HEK293 (cell line): Measurements from ENCODE around the gene ACSS1.

ENCODE experiments used
- CTCF ChIA-PET: fragments of 350-600 bp; formaldehyde crosslinking; extraction: SDS; loops from one replicate; lab custom pipeline; 2021; ENCODE audit warnings: antibody characterized with exemption; lab: Yijun Ruan, JAX
- POLR2A ChIA-PET: fragments of 300-600 bp; formaldehyde crosslinking; extraction: SDS; loops from one replicate; lab custom pipeline; 2020; ENCODE audit warnings: antibody characterized with exemption, inconsistent platforms; lab: Yijun Ruan, JAX
- H3K27ac ChIP-seq: fragments of 200-500 bp; sonication (Bioruptor generic); 2 replicates; pipeline ENCODE4 v1.5.1; 2014; ENCODE audit warnings: low read depth, low read length, control low read depth, inconsistent platforms; ENCODE audit errors: extremely low read depth
- H3K36me3 ChIP-seq, 2 experiments: fragments of 200-500 bp in 1 of 2; sonication (Bioruptor generic) in 1 of 2; 1 replicate in 1 of 2; 2 replicates in 1 of 2; pipeline ENCODE4 v1.5.1; 2014 to 2017; ENCODE audit warnings: inconsistent platforms in 2 of 2, low read length in 2 of 2; ENCODE audit not compliant: control insufficient read depth in 2 of 2, insufficient read depth in 1 of 2
- H3K4me1 ChIP-seq: fragments of 200-500 bp; sonication (Bioruptor generic); 2 replicates; pipeline ENCODE4 v1.5.1; 2014; ENCODE audit warnings: mild to moderate bottlenecking, low read length, inconsistent platforms; ENCODE audit not compliant: control insufficient read depth, insufficient read depth
- H3K4me3 ChIP-seq: 2 replicates; pipeline ENCODE4 v1.5.1; 2011; ENCODE audit warnings: low read depth, mild to moderate bottlenecking, control low read depth, low read length, moderate library complexity
- H3K9me3 ChIP-seq: fragments of 200-500 bp; sonication (Bioruptor generic); 2 replicates; pipeline ENCODE4 v1.5.1; 2014; ENCODE audit warnings: low read depth, low read length, inconsistent platforms; ENCODE audit not compliant: control insufficient read depth, insufficient read depth
- BCL11A ChIP-seq: fragments of 450-650 bp; formaldehyde crosslinking; IDR thresholded peaks from 2 replicates; pipeline ENCODE4 v1.5.1; 2016; ENCODE audit warnings: low read depth, missing biosample characterization, missing genetic modification characterization
- HOXD13 ChIP-seq: sonication (generic); formaldehyde crosslinking; IDR thresholded peaks from 2 replicates; pipeline ENCODE4 v1.8.0; 2022; ENCODE audit warnings: missing genetic modification reagents, borderline replicate concordance
- OVOL3 ChIP-seq: fragments of 450-650 bp; formaldehyde crosslinking; IDR thresholded peaks from 2 replicates; pipeline ENCODE4 v1.5.1; 2016; ENCODE audit warnings: missing biosample characterization, missing genetic modification characterization
- PRDM1 ChIP-seq: fragments of 450-650 bp; formaldehyde crosslinking; IDR thresholded peaks from 2 replicates; pipeline ENCODE4; 2016; ENCODE audit warnings: missing biosample characterization, missing genetic modification characterization
- SP2 ChIP-seq: fragments of 450-650 bp; formaldehyde crosslinking; IDR thresholded peaks from 2 replicates; pipeline ENCODE4 v1.5.1; 2016; ENCODE audit warnings: missing biosample characterization, missing genetic modification characterization
- WT1 ChIP-seq: fragments of 450-650 bp; formaldehyde crosslinking; IDR thresholded peaks from 2 replicates; pipeline ENCODE4 v1.5.1; 2016; ENCODE audit warnings: missing biosample characterization, missing genetic modification characterization
- ZBTB8A ChIP-seq: fragments of 450-650 bp; formaldehyde crosslinking; IDR thresholded peaks from 2 replicates; pipeline ENCODE4 v1.5.1; 2016; ENCODE audit warnings: missing biosample characterization, missing genetic modification characterization
- ZEB2 ChIP-seq: fragments of 450-650 bp; formaldehyde crosslinking; IDR thresholded peaks from 2 replicates; pipeline ENCODE4 v1.5.1; 2016; ENCODE audit warnings: missing biosample characterization, missing genetic modification characterization
- ZFP37 ChIP-seq: fragments of 450-650 bp; formaldehyde crosslinking; IDR thresholded peaks from 2 replicates; pipeline ENCODE4 v1.5.1; 2016; ENCODE audit warnings: missing biosample characterization, missing genetic modification characterization
- ZIC2 ChIP-seq: fragments of 450-650 bp; formaldehyde crosslinking; IDR thresholded peaks from 2 replicates; pipeline ENCODE4 v1.5.1; 2016; ENCODE audit warnings: missing biosample characterization, missing genetic modification characterization
- ZNF10 ChIP-seq: fragments of 450-650 bp; formaldehyde crosslinking; IDR thresholded peaks from 2 replicates; pipeline ENCODE4 v1.5.1; 2017; ENCODE audit warnings: missing biosample characterization, missing genetic modification characterization
- ZNF23 ChIP-seq: fragments of 450-650 bp; formaldehyde crosslinking; IDR thresholded peaks from 2 replicates; pipeline ENCODE4 v1.5.1; 2016; ENCODE audit warnings: missing biosample characterization, missing genetic modification characterization, borderline replicate concordance
- ZNF274 ChIP-seq, 2 experiments: fragments of 200-500 bp in 1 of 2; fragments of 450-650 bp in 1 of 2; sonication (Bioruptor generic) in 1 of 2; formaldehyde crosslinking in 1 of 2; IDR thresholded peaks; 2 replicates each; pipeline versions ENCODE4 v1.5.1 to v1.6.1; 2014 to 2016; ENCODE audit warnings: borderline replicate concordance in 1 of 2, inconsistent platforms in 1 of 2, low read length in 1 of 2, missing biosample characterization in 1 of 2, missing genetic modification characterization in 1 of 2
- ZNF350 ChIP-seq: fragments of 450-650 bp; formaldehyde crosslinking; IDR thresholded peaks from 2 replicates; pipeline ENCODE4 v1.5.0; 2017; ENCODE audit warnings: missing biosample characterization, mild to moderate bottlenecking, missing genetic modification characterization
- ZNF501 ChIP-seq: fragments of 450-650 bp; formaldehyde crosslinking; IDR thresholded peaks from 2 replicates; pipeline ENCODE4 v1.5.1; 2016; ENCODE audit warnings: missing biosample characterization, missing genetic modification characterization
- ZNF549 ChIP-seq: fragments of 450-650 bp; IDR thresholded peaks from 2 replicates; pipeline ENCODE4 v1.5.1; 2018; ENCODE audit warnings: missing biosample characterization, missing genetic modification characterization, mild to moderate bottlenecking, inconsistent platforms, moderate library complexity
- ZNF600 ChIP-seq: fragments of 450-650 bp; formaldehyde crosslinking; IDR thresholded peaks from 2 replicates; pipeline ENCODE4 v1.5.1; 2016; ENCODE audit warnings: missing biosample characterization, missing genetic modification characterization
- ZNF654 ChIP-seq: fragments of 450-650 bp; formaldehyde crosslinking; IDR thresholded peaks from 2 replicates; pipeline ENCODE4 v1.5.1; 2016; ENCODE audit warnings: low read depth, missing biosample characterization, missing genetic modification characterization
- ZNF837 ChIP-seq: fragments of 450-650 bp; formaldehyde crosslinking; IDR thresholded peaks from 2 replicates; pipeline ENCODE4 v1.5.1; 2016; ENCODE audit warnings: missing biosample characterization, missing genetic modification characterization
- ZSCAN23 ChIP-seq: fragments of 450-650 bp; formaldehyde crosslinking; IDR thresholded peaks from 2 replicates; pipeline ENCODE4 v1.5.1; 2016; ENCODE audit warnings: missing biosample characterization, missing genetic modification characterization
- TF ChIP-seq, protein P1 (sequence below): fragments of 450-650 bp; formaldehyde crosslinking; IDR thresholded peaks from 2 replicates; pipeline ENCODE4 v1.5.1; 2016; ENCODE audit warnings: missing biosample characterization, missing genetic modification characterization
- TF ChIP-seq, protein P2 (sequence below): fragments of 450-650 bp; formaldehyde crosslinking; IDR thresholded peaks from 2 replicates; pipeline ENCODE4 v1.5.1; 2017; ENCODE audit warnings: missing biosample characterization, missing genetic modification characterization
- TF ChIP-seq, protein P3 (sequence below): fragments of 450-650 bp; formaldehyde crosslinking; IDR thresholded peaks from 2 replicates; pipeline ENCODE4 v1.5.1; 2016; ENCODE audit warnings: missing biosample characterization, missing genetic modification characterization
- TF ChIP-seq, protein P4 (sequence below): fragments of 450-650 bp; formaldehyde crosslinking; IDR thresholded peaks from 2 replicates; pipeline ENCODE4 v1.5.1; 2016; ENCODE audit warnings: missing biosample characterization, missing genetic modification characterization
- TF ChIP-seq, protein P5 (sequence below): fragments of 450-650 bp; formaldehyde crosslinking; IDR thresholded peaks from 2 replicates; pipeline ENCODE4 v1.5.1; 2017; ENCODE audit warnings: missing biosample characterization, missing genetic modification characterization

Gene ACSS1

DNA sequence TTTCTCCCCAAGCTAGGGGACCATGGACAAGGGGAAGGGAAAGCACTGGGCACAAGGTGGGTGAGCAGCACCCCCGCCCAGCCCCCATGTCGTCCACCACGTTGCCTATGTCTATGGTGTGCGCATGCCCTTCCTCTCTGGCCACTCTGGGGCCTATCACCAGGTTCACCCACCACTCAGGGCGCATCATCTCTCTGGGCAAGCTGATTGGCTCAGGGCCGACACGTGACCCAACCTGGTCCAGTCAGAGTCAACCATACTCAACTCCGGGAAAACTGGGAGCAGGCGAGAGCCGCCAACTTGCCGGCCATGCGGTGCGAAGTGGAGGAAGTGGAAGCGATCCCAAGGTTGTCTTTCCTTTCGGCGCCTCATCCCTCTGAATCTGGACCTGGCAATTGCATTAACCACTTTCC lies 25.9 kb downstream of the ACSS1 start (continued):
- TF ChIP-seq, protein P1, sequence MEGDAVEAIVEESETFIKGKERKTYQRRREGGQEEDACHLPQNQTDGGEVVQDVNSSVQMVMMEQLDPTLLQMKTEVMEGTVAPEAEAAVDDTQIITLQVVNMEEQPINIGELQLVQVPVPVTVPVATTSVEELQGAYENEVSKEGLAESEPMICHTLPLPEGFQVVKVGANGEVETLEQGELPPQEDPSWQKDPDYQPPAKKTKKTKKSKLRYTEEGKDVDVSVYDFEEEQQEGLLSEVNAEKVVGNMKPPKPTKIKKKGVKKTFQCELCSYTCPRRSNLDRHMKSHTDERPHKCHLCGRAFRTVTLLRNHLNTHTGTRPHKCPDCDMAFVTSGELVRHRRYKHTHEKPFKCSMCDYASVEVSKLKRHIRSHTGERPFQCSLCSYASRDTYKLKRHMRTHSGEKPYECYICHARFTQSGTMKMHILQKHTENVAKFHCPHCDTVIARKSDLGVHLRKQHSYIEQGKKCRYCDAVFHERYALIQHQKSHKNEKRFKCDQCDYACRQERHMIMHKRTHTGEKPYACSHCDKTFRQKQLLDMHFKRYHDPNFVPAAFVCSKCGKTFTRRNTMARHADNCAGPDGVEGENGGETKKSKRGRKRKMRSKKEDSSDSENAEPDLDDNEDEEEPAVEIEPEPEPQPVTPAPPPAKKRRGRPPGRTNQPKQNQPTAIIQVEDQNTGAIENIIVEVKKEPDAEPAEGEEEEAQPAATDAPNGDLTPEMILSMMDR (tag by site-specific recombination) = no peak
- TF ChIP-seq, protein P2, sequence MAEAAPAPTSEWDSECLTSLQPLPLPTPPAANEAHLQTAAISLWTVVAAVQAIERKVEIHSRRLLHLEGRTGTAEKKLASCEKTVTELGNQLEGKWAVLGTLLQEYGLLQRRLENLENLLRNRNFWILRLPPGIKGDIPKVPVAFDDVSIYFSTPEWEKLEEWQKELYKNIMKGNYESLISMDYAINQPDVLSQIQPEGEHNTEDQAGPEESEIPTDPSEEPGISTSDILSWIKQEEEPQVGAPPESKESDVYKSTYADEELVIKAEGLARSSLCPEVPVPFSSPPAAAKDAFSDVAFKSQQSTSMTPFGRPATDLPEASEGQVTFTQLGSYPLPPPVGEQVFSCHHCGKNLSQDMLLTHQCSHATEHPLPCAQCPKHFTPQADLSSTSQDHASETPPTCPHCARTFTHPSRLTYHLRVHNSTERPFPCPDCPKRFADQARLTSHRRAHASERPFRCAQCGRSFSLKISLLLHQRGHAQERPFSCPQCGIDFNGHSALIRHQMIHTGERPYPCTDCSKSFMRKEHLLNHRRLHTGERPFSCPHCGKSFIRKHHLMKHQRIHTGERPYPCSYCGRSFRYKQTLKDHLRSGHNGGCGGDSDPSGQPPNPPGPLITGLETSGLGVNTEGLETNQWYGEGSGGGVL (tag by site-specific recombination) = no peak
- TF ChIP-seq PRDM1 (no peak), ZEB2 (tag by site-specific recombination) (no peak), ZBTB8A (tag by site-specific recombination) (no peak), ZFP37 (no peak), OVOL3 (tag by site-specific recombination) (no peak), HOXD13 (no peak)
- TF ChIP-seq, protein P3, sequence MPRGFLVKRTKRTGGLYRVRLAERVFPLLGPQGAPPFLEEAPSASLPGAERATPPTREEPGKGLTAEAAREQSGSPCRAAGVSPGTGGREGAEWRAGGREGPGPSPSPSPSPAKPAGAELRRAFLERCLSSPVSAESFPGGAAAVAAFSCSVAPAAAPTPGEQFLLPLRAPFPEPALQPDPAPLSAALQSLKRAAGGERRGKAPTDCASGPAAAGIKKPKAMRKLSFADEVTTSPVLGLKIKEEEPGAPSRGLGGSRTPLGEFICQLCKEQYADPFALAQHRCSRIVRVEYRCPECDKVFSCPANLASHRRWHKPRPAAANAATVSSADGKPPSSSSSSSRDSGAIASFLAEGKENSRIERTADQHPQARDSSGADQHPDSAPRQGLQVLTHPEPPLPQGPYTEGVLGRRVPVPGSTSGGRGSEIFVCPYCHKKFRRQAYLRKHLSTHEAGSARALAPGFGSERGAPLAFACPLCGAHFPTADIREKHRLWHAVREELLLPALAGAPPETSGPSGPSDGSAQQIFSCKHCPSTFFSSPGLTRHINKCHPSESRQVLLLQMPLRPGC = no peak

DNA sequence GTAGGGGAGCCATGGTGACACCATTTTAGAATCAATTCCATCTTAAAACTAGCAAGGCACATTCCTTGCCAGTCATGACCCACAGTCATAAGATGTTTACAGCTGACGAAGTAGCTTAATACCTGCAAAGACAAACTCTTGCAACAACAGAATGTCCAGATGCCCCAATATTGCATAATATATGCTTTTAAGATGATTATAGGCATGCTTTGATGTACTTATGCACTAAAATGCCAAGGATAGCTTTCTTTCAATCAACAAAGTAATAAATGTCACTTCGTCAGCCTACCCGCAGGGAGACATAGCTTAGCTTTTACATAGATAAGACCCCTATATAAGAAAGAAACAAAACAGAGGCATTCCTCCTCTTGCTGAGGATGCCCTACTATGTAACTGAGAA lies 26.7 kb downstream of the ACSS1 start:
- H3K9me3 ChIP-seq = no peaks in the 10 kb centered on the region
- POLR2A ChIA-PET = no interaction called here
- H3K4me1 ChIP-seq = peaks cover 7% of the 10 kb centered on the region
- TF ChIP-seq ZNF837 (tag by site-specific recombination) = no peak
- TF ChIP-seq, protein P4, sequence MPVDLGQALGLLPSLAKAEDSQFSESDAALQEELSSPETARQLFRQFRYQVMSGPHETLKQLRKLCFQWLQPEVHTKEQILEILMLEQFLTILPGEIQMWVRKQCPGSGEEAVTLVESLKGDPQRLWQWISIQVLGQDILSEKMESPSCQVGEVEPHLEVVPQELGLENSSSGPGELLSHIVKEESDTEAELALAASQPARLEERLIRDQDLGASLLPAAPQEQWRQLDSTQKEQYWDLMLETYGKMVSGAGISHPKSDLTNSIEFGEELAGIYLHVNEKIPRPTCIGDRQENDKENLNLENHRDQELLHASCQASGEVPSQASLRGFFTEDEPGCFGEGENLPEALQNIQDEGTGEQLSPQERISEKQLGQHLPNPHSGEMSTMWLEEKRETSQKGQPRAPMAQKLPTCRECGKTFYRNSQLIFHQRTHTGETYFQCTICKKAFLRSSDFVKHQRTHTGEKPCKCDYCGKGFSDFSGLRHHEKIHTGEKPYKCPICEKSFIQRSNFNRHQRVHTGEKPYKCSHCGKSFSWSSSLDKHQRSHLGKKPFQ = no peak
- no peak for TF ChIP-seq ZNF654 (tag by site-specific recombination)
- no peak for TF ChIP-seq ZIC2 (tag by site-specific recombination)
- no peak for TF ChIP-seq ZNF549 (tag by site-specific recombination)
- TF ChIP-seq WT1 (tag by site-specific recombination) = no peak
- no peak for TF ChIP-seq ZNF10
- no peak for TF ChIP-seq ZSCAN23
- no peak for TF ChIP-seq ZNF350 (tag by site-specific recombination)
- no peak overlapping the region for H3K27ac ChIP-seq
- CTCF ChIA-PET = no interaction called here
- peaks cover 0 to 3% of the 10 kb centered on the region in 2 experiments; a peak in 1 of 3 replicates for H3K36me3 ChIP-seq
- H3K4me3 ChIP-seq = no peak overlapping the region

DNA sequence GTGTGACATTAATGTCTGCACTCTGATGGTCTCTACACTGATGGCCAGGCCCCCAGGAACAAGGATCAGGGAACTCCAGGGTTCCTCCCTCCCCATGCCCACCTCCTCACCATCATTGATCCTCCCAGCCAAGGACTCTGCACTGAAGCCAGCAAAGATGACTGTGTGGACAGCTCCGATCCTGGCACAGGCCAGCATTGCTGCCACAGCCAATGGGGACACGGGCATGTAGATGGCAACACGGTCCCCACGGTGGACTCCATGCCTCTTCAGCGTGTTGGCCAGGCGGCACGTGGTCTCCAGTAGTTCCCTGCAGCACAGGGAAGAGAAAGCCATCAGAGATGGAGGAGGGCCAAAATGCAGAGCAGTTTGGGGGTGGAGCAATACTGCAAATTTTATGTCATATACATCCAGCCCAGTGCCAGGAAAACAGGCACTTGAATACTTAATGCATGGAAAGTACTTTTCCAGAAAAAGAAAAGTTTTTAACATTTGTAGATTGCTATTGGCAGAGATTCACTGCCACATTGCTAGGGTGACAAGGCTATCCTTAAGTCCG lies 27.2 kb downstream of the ACSS1 start:
- H3K9me3 ChIP-seq = no peaks in the 10 kb centered on the region
- H3K4me3 ChIP-seq = no peak overlapping the region
- H3K27ac ChIP-seq = no peak overlapping the region
- H3K4me1 ChIP-seq = peaks cover 7% of the 10 kb centered on the region
- ChIA-PET CTCF (no interaction called here), POLR2A (no interaction called here)
- peaks cover 0 to 3% of the 10 kb centered on the region in 2 experiments; a peak in 1 of 3 replicates for H3K36me3 ChIP-seq
- no peak for TF ChIP-seq ZNF274 (IDR thresholded peaks at IDR 0.05; ENCODE audit: low read length)
- TF ChIP-seq ZNF274 (tag by site-specific recombination; IDR thresholded peaks at IDR 0.05; ENCODE audit: borderline replicate concordance) = no peak
- TF ChIP-seq SP2 (tag by site-specific recombination) = no peak
- no peak for TF ChIP-seq ZNF501 (tag by site-specific recombination)
- no peak for TF ChIP-seq ZNF10
- TF ChIP-seq, protein P5, sequence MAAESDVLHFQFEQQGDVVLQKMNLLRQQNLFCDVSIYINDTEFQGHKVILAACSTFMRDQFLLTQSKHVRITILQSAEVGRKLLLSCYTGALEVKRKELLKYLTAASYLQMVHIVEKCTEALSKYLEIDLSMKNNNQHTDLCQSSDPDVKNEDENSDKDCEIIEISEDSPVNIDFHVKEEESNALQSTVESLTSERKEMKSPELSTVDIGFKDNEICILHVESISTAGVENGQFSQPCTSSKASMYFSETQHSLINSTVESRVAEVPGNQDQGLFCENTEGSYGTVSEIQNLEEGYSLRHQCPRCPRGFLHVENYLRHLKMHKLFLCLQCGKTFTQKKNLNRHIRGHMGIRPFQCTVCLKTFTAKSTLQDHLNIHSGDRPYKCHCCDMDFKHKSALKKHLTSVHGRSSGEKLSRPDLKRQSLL (tag by site-specific recombination) = no peak
- no peak for TF ChIP-seq ZNF600 (tag by site-specific recombination)
- no peak for TF ChIP-seq BCL11A (tag by site-specific recombination)
- TF ChIP-seq ZNF23 = no peak
